Lower leg skin (tissue), 3 donors: ENCODE data around the gene ULK2.

Experiments used
- CTCF ChIP-seq, 3 donors: fragments of 450-650 bp; IDR thresholded peaks; one replicate each; pipeline ENCODE4 v1.5.1; 2016; ENCODE audit warnings: antibody characterized with exemption in 3 of 3, mild to moderate bottlenecking in 3 of 3, moderate library complexity in 2 of 3
- POLR2A ChIP-seq, 2 donors: fragments of 450-650 bp; IDR thresholded peaks; one replicate each; pipeline ENCODE4 v1.6.1; 2016 to 2017; ENCODE audit warnings: antibody characterized with exemption in 2 of 2, mild to moderate bottlenecking in 1 of 2, moderate library complexity in 1 of 2

DNA sequence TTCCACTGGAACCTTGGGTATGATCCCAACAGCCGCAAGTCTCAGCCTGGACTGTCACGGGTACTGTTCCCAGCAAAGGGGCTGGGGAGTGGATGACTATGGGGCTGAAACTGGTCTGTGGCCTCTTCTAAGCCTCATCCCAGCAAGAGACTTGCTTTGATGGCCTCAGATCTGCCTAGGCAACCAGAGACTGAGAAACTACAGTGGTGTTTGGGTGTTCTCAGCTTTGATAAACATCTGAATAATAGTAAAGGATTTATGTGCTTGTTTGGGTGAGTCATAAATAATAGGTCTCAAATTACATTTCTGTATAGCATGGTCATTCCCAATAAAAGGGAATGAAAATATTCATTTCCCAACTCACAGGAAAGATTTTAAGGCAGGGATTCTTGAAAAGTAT is 30.2 kb upstream of the ULK2 start:
- TF ChIP-seq POLR2A (IDR thresholded peaks at IDR 0.05): no peak
- no peak for TF ChIP-seq CTCF (IDR thresholded peaks at IDR 0.05)
